HEK293T (cell line): ENCODE results near the gene B3GAT3.
"Not testable (repeated sequence)": the region's sequence is repeated elsewhere in the genome, so short reads cannot be mapped to it uniquely, and the experiment has no call there.

Experiments
- CTCF ChIA-PET: fragments of 350-600 bp; formaldehyde crosslinking; extraction: SDS; loops from one replicate; lab custom pipeline; 2021; ENCODE audit warnings: antibody characterized with exemption, inconsistent platforms; lab: Yijun Ruan, JAX
- POLR2A ChIA-PET: fragments of 350-600 bp; formaldehyde crosslinking; extraction: SDS; loops from one replicate; lab custom pipeline; 2020; ENCODE audit warnings: antibody characterized with exemption, inconsistent platforms; lab: Yijun Ruan, JAX
- DNase-seq: peaks from one replicate; pipeline ENCODE4 v3.0.0; 2012; ENCODE audit warnings: mixed read lengths; ENCODE audit errors: extremely low spot score
- ARNT ChIP-seq: fragments of 450-650 bp; IDR thresholded peaks from 2 replicates; pipeline ENCODE4 v1.6.1; 2017; ENCODE audit warnings: mild to moderate bottlenecking
- BHLHE40 ChIP-seq: fragments of 450-650 bp; IDR thresholded peaks from 2 replicates; pipeline ENCODE4 v1.6.1; 2016; ENCODE audit warnings: mild to moderate bottlenecking, moderate library complexity, borderline replicate concordance
- CTBP1 ChIP-seq: fragments of 450-650 bp; IDR thresholded peaks from 2 replicates; pipeline ENCODE4 v1.6.1; 2016; ENCODE audit warnings: borderline replicate concordance
- ELF4 ChIP-seq: fragments of 450-650 bp; IDR thresholded peaks from 2 replicates; pipeline ENCODE4 v1.6.1; 2017; ENCODE audit warnings: antibody characterized with exemption
- FOXA1 ChIP-seq: fragments of 450-650 bp; IDR thresholded peaks from 2 replicates; pipeline ENCODE4 v1.6.1; 2016; ENCODE audit warnings: mild to moderate bottlenecking
- FOXK2 ChIP-seq: fragments of 450-650 bp; IDR thresholded peaks from 2 replicates; pipeline ENCODE4 v1.6.1; 2016; ENCODE audit warnings: mild to moderate bottlenecking
- FOXM1 ChIP-seq: fragments of 450-650 bp; IDR thresholded peaks from 2 replicates; pipeline ENCODE4 v1.6.1; 2017; ENCODE audit warnings: mild to moderate bottlenecking, borderline replicate concordance
- HDGF ChIP-seq: fragments of 450-650 bp; IDR thresholded peaks from 2 replicates; pipeline ENCODE4 v1.6.1; 2017; ENCODE audit warnings: antibody characterized with exemption, borderline replicate concordance
- L3MBTL2 ChIP-seq: fragments of 450-650 bp; conservative IDR thresholded peaks from 2 replicates; pipeline ENCODE4 v1.6.1; 2016; ENCODE audit warnings: mild to moderate bottlenecking
- LEF1 ChIP-seq: fragments of 450-650 bp; IDR thresholded peaks from 2 replicates; pipeline ENCODE4 v1.6.1; 2017; ENCODE audit warnings: mild to moderate bottlenecking, borderline replicate concordance
- NFRKB ChIP-seq: fragments of 450-650 bp; IDR thresholded peaks from 2 replicates; pipeline ENCODE4 v1.6.1; 2016; ENCODE audit warnings: mild to moderate bottlenecking, moderate library complexity
- PKNOX1 ChIP-seq: fragments of 450-650 bp; IDR thresholded peaks from 2 replicates; pipeline ENCODE4 v1.6.1; 2016
- SP1 ChIP-seq: fragments of 450-650 bp; IDR thresholded peaks from 2 replicates; pipeline ENCODE4 v1.6.1; 2017
- SUZ12 ChIP-seq: fragments of 450-650 bp; IDR thresholded peaks from 2 replicates; pipeline ENCODE4 v1.6.1; 2016; ENCODE audit warnings: mild to moderate bottlenecking
- TARDBP ChIP-seq: fragments of 450-650 bp; IDR thresholded peaks from 2 replicates; pipeline ENCODE4 v1.6.1; 2016
- ZNF384 ChIP-seq: fragments of 450-650 bp; IDR thresholded peaks from 2 replicates; pipeline ENCODE4 v1.6.1; 2016

Gene B3GAT3

GRCh38 chr11:62588966-62589637, 32.7 kb downstream of the B3GAT3 start:
- no peak for DNase-seq
- TF ChIP-seq HDGF = no peak
- TF ChIP-seq ZNF384 = peak; percentile 79
- CTCF ChIA-PET = no interaction called here
- POLR2A ChIA-PET = interaction anchor here (0.6 to 1.5 kb wide), 8 partner anchors 14 to 521 kb away, joined by 3 to 5 read pairs (median 3); partner anchors contain the start of genes EEF1G and HNRNPUL2

DNA sequence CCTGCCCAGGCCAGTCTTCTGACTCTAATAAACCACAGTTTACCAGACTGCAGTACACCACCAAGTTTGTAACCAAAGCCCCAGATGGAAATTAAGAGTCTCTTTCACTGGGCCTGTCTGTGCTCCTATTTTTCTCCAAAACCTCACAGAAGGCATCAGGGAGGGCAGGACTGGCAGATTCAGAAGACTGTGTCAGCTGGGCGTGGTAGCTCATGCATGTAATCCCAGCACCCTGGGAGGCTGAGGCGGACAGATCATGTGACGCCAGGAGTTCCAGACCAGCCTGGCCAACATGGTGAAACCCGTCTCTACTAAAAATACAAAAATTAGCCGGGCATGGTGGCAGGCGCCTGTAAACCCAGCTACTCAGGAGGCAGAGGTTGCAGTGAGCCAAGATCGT, 36.4 kb downstream of the B3GAT3 start:
- CTCF ChIA-PET = not testable (repeated sequence)

GRCh38 chr11:62581735-62582134, 40.1 kb downstream of the B3GAT3 start:
- ChIA-PET CTCF (interaction anchor here (1.2 kb wide), 1 partner anchor 187 kb away, joined by 5 read pairs; no protein-coding TSS in a partner anchor), POLR2A (interaction anchor here (1.8 to 10.8 kb wide), 3 partner anchors 8 to 71 kb away, joined by 4 to 168 read pairs (median 8); partner anchors contain the start of genes EEF1G, INTS5 and TUT1)
- DNase-seq = not testable (repeated sequence)

More for the DNA sequence above, 36.4 kb downstream of the B3GAT3 start:
- not testable (repeated sequence) for DNase-seq
- POLR2A ChIA-PET = interaction anchor here (1.3 to 2.5 kb wide), 2 partner anchors 11 to 13 kb away, joined by 5 to 18 read pairs; partner anchors contain the start of gene EEF1G

DNA sequence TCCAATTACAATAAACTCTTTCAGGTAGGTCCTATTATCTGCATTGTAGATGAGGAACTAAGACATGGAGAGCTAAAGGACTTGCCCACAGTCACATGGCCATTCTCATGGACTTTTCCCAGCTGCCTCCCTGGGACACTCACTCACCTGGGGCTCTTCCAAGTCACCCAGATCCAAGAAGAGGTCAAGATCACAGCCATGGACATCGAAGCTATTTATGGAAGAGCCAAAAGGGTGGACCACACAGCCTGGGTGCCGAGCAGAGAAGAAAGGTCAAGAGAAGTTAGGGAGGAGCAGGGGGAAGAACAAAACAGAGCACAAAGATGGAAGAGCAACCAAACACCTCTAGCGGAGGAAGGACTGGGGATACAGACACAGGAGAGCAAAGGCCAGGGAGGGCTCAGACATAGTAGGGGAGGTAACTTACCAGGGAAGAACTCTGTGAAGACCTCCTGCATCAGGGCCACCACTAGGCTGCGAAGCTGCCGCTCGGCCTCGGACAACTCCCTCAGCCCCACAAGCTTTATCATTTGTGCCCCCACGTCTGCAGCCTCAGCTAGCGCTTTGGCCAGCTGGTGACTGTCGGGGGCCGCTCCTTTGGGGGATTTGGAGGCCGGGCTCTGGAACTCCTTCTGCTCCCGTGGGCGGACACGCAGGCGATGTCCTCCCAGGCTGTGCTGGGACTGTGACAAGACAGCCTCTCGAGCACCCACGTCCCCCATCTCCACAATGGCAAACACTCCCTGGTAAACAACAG, 40.6 kb downstream of the B3GAT3 start:
- DNase-seq = no peak
- ChIA-PET CTCF (no interaction called here), POLR2A (interaction anchor here (0.9 to 10.8 kb wide), 3 partner anchors 12 to 146 kb away, joined by 3 to 168 read pairs (median 4); partner anchors contain the start of genes HNRNPUL2, INTS5 and TUT1)
- TF ChIP-seq BHLHE40 (no peak), LEF1 (no peak), CTBP1 (no peak), ARNT (no peak), PKNOX1 (no peak), FOXK2 (no peak), TARDBP (no peak), NFRKB (no peak), FOXM1 (no peak), SUZ12 (no peak), ELF4 (no peak), HDGF (no peak), ZNF384 (no peak), L3MBTL2 (no peak), SP1 (no peak), FOXA1 (no peak)

DNA sequence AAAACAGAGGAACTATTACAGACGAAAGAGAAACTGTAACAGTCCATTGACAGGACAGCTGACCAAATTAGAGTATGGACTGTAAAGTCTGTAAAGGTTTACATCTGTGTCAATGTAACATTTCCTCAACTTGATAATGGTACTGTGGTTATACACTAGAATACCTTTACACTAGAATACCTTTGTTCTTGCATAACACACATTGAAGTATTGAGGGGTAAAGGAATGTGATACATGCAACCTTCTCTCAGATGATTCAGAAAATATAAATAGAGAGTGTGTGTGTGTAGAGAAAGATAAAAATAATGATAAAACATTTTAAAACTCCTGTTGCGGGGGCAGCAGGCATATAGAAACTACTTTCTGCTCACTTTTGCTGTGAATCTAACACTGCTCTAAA, 42.5 kb downstream of the B3GAT3 start:
- POLR2A ChIA-PET = interaction anchor here (1.2 to 10.8 kb wide), 2 partner anchors 14 to 92 kb away, joined by 4 to 168 read pairs; partner anchors contain the start of genes TUT1 and UQCC3

DNA sequence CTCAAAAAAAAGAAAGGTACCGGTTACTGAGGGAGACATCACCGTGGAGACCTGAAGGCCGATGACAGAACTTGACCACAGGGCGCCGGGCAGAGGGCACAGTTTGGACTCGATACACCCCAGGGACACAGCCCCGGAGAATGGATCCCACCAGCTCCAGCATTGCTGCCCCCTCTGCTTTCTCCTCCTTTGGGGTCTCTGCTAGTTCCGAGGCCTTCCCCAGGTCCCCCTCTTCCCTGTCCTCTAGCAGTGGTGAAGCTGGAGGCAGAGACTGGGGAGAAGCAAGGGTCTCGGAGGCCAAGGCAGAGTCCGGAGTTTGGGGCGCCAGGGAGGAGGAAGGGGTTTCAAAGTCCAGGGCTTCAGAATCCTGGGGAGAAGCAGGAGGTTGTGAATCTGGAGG, 43.2 kb downstream of the B3GAT3 start:
- TF ChIP-seq CTBP1 = no peak
- TF ChIP-seq TARDBP = no peak
- no peak for TF ChIP-seq HDGF
- no peak for TF ChIP-seq FOXA1
- TF ChIP-seq FOXK2 = no peak
- TF ChIP-seq ELF4 = no peak
- TF ChIP-seq ZNF384 = no peak
- TF ChIP-seq NFRKB = no peak
- no peak for TF ChIP-seq PKNOX1
- TF ChIP-seq SP1 = no peak
- TF ChIP-seq FOXM1 = no peak
- TF ChIP-seq L3MBTL2 = no peak
- TF ChIP-seq ARNT = no peak
- TF ChIP-seq LEF1 = no peak
- no peak for TF ChIP-seq BHLHE40
- no peak for TF ChIP-seq SUZ12
- POLR2A ChIA-PET = interaction anchor here (1.2 to 10.8 kb wide), 2 partner anchors 15 to 93 kb away, joined by 4 to 168 read pairs; partner anchors contain the start of genes TUT1 and UQCC3
- CTCF ChIA-PET = interaction anchor here (0.7 kb wide), 1 partner anchor 1778 kb away, joined by 5 read pairs; no protein-coding TSS in a partner anchor
- no peak for DNase-seq

More for the DNA sequence above, 42.5 kb downstream of the B3GAT3 start:
- CTCF ChIA-PET = no interaction called here
- TF ChIP-seq FOXM1 = no peak
- TF ChIP-seq LEF1 = no peak
- no peak for TF ChIP-seq HDGF
- TF ChIP-seq L3MBTL2 = no peak
- TF ChIP-seq FOXK2 = no peak
- no peak for TF ChIP-seq PKNOX1
- no peak for TF ChIP-seq SP1
- no peak for TF ChIP-seq NFRKB
- no peak for TF ChIP-seq ELF4
- TF ChIP-seq FOXA1 = no peak
- no peak for TF ChIP-seq ZNF384
- no peak for TF ChIP-seq SUZ12
- no peak for TF ChIP-seq TARDBP
- TF ChIP-seq BHLHE40 = no peak
- TF ChIP-seq CTBP1 = no peak
- no peak for TF ChIP-seq ARNT
- no peak for DNase-seq
